IgD-negative memory B cell (primary cell): ENCODE data around the gene GPR143. TPM values are rescaled to one million over a fixed set of nuclear protein-coding genes. Genes with fewer than 3 reads are reported as not detected.
A peak's percentile ranks its signal among the peaks of the same experiment; 100 is the strongest.
"Not testable (repeated sequence)": the region's sequence is repeated elsewhere in the genome, so short reads cannot be mapped to it uniquely, and the experiment has no call there.

Source experiments
- H3K27ac Mint-ChIP-seq, 3 donors: one replicate each; pipeline ENCODE4 v1.8.0; 2020 to 2022; ENCODE audit warnings: mild to moderate bottlenecking in 3 of 3, mixed read lengths in 3 of 3, moderate library complexity in 1 of 3
- H3K27me3 Mint-ChIP-seq: one replicate; pipeline ENCODE4 v1.8.0; 2021; ENCODE audit warnings: mixed read lengths
- H3K36me3 Mint-ChIP-seq: one replicate; pipeline ENCODE4 v1.8.0; 2020; ENCODE audit warnings: mild to moderate bottlenecking, mixed read lengths
- H3K4me1 Mint-ChIP-seq, 3 donors: one replicate each; pipeline ENCODE4 v1.8.0; 2020 to 2022; ENCODE audit warnings: mixed read lengths in 3 of 3, mild to moderate bottlenecking in 1 of 3
- H3K4me3 Mint-ChIP-seq, 4 donors: one replicate each; pipeline ENCODE4 v1.8.0; 2020 to 2022; ENCODE audit warnings: mild to moderate bottlenecking in 4 of 4, mixed read lengths in 4 of 4, moderate library complexity in 3 of 4
- H3K9me3 Mint-ChIP-seq, 3 donors: one replicate each; pipeline ENCODE4 v1.8.0; 2020 to 2021; ENCODE audit warnings: mixed read lengths in 3 of 3, mild to moderate bottlenecking in 1 of 3
- polyA plus RNA-seq: library from polyadenylated mRNA; unstranded; fragments of 300-500 nt; fragmentation: Illumina TruSeq; gene quantifications from one replicate; pipeline ENCODE4 v1.2.3, GENCODE V29; 2021

The GPR143 gene
- polyA plus RNA-seq = 0.20 TPM

GRCh38 chrX:9765737-9766097 lies at the start of gene GPR143:
TSS of gene GPR143 (minus strand) at chrX:9765847. CDS start at chrX:9765817, 30 bp downstream.
- H3K27ac Mint-ChIP-seq = no peak within 1 kb of the TSS

DNA sequence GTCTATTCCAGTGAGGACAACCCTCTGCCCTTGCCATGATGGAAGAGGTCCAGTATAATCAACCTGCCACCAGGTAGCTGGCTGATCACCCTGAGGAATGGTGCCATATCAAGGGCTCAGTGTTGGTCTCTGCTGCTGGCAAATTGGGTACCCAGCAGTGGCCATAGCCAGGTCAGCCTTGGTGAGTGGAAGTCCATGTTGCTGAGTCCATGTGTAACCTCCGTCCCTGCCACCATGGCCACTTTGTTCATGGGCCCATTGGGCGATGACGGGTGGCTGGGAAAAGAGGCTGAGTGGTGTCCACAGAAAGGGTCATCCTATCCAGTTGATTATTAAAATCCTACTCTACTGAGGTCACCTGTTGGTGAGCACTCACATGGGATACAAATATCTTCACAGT lies 45.4 kb upstream of the GPR143 start:
- H3K36me3 Mint-ChIP-seq, H3K9me3 Mint-ChIP-seq, H3K27me3 Mint-ChIP-seq, H3K4me3 Mint-ChIP-seq, H3K27ac Mint-ChIP-seq, H3K4me1 Mint-ChIP-seq: not testable (repeated sequence)

More at GRCh38 chrX:9765737-9766097, at the start of gene GPR143:
- H3K4me3 Mint-ChIP-seq = no peak within 1 kb of the TSS
- H3K27me3 Mint-ChIP-seq = peaks cover 21% of the 10 kb centered on the region
- no peaks in the 10 kb centered on the region for H3K4me1 Mint-ChIP-seq
- H3K36me3 Mint-ChIP-seq = no peaks in the 10 kb centered on the region
- peaks cover 0 to 5% (median 0%) of the 10 kb centered on the region in 3 donors for H3K9me3 Mint-ChIP-seq

GRCh38 chrX:9809876-9810275 lies 44.2 kb upstream of the GPR143 start:
- not testable (repeated sequence) for H3K4me1 Mint-ChIP-seq, H3K27ac Mint-ChIP-seq, H3K4me3 Mint-ChIP-seq, H3K36me3 Mint-ChIP-seq, H3K27me3 Mint-ChIP-seq, H3K9me3 Mint-ChIP-seq

DNA sequence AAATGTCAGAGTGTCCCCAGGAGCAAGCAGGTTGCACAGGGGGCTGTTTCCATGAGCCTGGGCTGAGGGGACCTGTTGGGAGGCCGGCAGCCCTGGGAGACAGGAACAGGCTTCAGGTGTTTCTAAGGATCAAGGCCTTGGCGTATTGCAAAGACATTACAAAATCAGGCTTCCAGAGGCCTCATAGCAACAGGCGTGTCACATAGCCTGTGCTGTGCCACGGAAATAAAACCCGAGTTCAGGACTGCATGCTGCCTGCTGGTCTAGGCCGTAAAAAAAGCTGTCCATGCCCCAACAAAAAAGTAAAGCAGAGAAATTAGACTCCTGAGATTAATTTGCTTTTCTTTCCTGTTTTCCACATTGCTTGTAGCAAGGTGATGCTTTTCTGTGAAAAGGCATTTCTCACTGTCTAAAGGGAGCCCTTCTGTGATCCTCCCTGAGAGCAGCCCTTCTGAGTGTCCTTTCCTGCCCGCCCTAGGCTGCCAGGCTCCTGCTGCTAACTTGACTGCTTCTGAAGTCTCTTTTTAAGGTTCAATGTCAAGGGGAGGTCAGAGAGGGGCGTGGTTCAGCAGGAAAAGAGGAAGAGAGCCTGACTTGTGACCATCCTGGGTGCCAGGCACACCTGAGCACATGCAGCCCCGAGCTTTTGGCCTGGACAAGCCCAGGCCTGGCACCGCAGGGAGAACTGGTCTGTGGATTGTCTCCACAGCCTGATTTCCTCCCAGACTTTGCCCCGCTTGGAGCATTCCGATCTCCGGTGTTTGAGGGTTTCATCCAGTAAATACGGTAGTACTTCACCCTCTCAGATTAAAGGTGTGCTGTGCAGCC lies 41.9 kb upstream of the GPR143 start:
- Mint-ChIP-seq H3K27me3 (peaks cover 2% of the 10 kb centered on the region), H3K27ac (no peak overlapping the region), H3K36me3 (no peaks in the 10 kb centered on the region), H3K9me3 (peaks cover 0 to 2% (median 0%) of the 10 kb centered on the region in 3 donors), H3K4me1 (no peaks in the 10 kb centered on the region), H3K4me3 (no peak overlapping the region)

DNA sequence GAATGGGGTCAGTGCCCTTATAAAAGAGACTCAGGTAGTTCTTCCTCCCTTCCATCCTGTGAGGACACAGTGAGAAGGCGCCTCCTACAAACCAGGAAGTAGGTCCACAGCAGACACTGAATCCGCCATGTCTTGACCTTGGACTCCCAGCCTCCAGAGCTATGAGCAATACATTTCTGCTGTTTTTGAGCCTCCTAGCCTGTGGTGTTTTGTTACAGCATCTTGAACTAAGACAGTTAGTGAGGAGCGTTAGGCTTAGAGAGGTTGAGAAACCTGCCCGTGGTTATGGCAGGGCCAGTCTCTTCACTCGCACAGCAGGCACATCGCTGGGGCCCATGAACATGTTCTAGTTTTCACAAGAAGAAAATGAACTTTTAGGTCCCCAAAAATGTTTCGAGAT lies 40.3 kb upstream of the GPR143 start:
- Mint-ChIP-seq H3K36me3 (no peaks in the 10 kb centered on the region), H3K9me3 (peaks cover under 1 to 2% (median under 1%) of the 10 kb centered on the region in 3 donors), H3K27me3 (no peaks in the 10 kb centered on the region), H3K4me3 (no peak overlapping the region), H3K27ac (no peak overlapping the region), H3K4me1 (no peaks in the 10 kb centered on the region)

GRCh38 chrX:9804444-9804843 lies 38.8 kb upstream of the GPR143 start:
- Mint-ChIP-seq H3K4me1 (no peaks in the 10 kb centered on the region), H3K27me3 (no peaks in the 10 kb centered on the region), H3K4me3 (no peak overlapping the region), H3K9me3 (peaks cover 8 to 10% (median 9%) of the 10 kb centered on the region in 3 donors), H3K27ac (no peak overlapping the region), H3K36me3 (no peaks in the 10 kb centered on the region)

GRCh38 chrX:9802737-9803136 lies 37.1 kb upstream of the GPR143 start:
- H3K4me3 Mint-ChIP-seq = peak overlapping the region in 1 of 4 donors; percentile 45
- H3K36me3 Mint-ChIP-seq = no peaks in the 10 kb centered on the region
- no peaks in the 10 kb centered on the region for H3K4me1 Mint-ChIP-seq
- peaks cover 9 to 10% (median 9%) of the 10 kb centered on the region in 3 donors for H3K9me3 Mint-ChIP-seq
- no peak overlapping the region for H3K27ac Mint-ChIP-seq
- no peaks in the 10 kb centered on the region for H3K27me3 Mint-ChIP-seq

DNA sequence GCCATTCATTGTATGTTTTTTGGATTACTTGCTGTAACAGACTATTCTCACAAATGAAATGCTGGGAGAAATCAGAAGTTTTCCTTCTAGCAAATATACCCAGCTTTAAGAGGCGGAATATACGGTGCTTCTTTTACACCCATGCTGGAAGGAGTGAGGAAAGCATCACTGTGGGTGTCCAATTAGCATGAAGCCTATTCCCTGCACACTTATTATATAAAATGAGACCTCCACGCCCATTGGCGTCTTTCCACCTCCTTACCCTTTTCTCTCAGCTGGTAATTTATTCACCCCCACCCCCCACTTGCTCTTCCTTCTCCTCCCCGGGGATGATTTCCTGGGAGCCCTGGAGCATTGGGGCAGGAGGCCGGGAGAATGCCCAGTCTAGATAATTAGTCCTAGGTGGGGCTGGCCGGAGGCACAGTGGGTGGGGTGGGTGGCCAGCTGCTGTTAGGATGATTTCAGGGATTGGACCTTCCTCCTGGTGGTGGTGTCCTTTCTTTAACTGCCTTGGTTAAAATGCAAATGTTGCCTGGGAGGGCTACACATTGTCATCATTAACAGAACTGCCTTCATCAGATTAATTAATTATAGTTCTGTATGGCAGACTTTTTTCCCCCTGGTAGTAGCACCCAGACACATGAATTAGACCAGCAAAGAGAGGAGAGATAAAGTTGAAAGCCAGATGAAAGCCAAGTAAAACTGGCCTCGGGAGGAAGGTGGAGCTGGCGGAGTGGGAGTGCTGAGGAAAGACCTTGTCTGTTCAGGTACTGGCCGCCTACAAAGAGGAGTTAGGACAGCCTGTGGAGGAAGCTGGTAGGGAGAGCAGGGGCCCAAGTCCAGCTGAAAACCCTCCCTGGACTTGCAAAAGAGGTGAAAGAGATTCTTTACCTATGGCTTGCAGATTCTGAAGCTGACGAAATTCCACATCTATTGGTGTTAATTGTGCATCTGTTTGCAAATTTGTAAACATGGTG lies 32.0 kb upstream of the GPR143 start:
- Mint-ChIP-seq H3K4me3 (no peak overlapping the region), H3K9me3 (peaks cover 9 to 21% (median 19%) of the 10 kb centered on the region in 3 donors), H3K27ac (no peak overlapping the region)

DNA sequence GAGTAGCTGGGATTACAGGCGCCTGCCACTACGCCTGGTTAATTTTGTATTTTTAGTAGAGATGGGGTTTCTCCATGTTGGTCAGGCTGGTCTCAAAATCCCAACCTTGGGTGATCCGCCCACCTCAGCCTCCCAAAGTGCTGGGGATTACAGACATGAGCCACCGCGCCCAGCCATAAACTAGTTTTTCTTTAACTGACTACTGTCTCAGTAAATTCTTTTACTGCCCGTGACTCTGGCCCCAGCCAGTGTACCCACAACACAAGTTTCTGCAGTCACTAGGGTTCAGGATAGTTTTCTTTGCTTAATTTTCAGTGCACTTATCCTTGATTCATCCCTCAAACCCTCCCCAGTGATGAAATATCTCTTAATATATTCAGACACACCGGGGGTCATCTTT lies 28.8 kb upstream of the GPR143 start:
- no peak overlapping the region for H3K27ac Mint-ChIP-seq
- H3K4me1 Mint-ChIP-seq = no peaks in the 10 kb centered on the region
- H3K9me3 Mint-ChIP-seq = peaks cover under 1 to 13% (median 10%) of the 10 kb centered on the region in 3 donors
- no peak overlapping the region for H3K4me3 Mint-ChIP-seq
- no peaks in the 10 kb centered on the region for H3K36me3 Mint-ChIP-seq
- peaks cover 10% of the 10 kb centered on the region for H3K27me3 Mint-ChIP-seq

More for the DNA sequence above, 32.0 kb upstream of the GPR143 start:
- peaks cover 2% of the 10 kb centered on the region for H3K27me3 Mint-ChIP-seq
- H3K36me3 Mint-ChIP-seq = no peaks in the 10 kb centered on the region
- H3K4me1 Mint-ChIP-seq = no peaks in the 10 kb centered on the region

DNA sequence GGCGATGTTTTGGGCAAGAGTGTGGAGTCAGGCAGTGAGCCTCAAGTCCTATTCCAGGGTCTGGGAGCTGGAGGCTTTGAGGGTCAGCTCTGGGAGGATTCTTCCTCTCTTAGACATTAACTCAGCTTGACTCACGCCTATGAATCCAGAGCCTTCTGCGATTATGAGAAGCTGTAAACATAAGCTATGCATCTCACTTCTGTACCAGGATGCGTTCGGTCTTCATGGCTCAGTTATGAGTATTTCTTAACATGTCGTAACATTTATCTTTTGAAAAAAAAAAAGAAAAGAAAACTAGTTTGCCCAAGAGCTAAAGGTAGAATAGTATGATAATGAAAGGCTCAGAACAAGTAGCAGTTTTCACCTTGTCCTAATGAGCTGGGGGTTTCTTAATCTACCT lies 25.2 kb upstream of the GPR143 start:
- H3K27me3 Mint-ChIP-seq = peaks cover 25% of the 10 kb centered on the region
- H3K4me3 Mint-ChIP-seq = no peak overlapping the region
- H3K4me1 Mint-ChIP-seq = peaks cover 0 to 2% (median 0%) of the 10 kb centered on the region in 3 donors
- H3K27ac Mint-ChIP-seq = no peak overlapping the region
- H3K9me3 Mint-ChIP-seq = peaks cover 0 to 12% (median 9%) of the 10 kb centered on the region in 3 donors
- H3K36me3 Mint-ChIP-seq = peaks cover 2% of the 10 kb centered on the region

GRCh38 chrX:9789555-9789954 lies 23.9 kb upstream of the GPR143 start:
- peaks cover 31% of the 10 kb centered on the region for H3K27me3 Mint-ChIP-seq
- no peak overlapping the region for H3K27ac Mint-ChIP-seq
- peaks cover 0 to 2% (median 0%) of the 10 kb centered on the region in 3 donors for H3K4me1 Mint-ChIP-seq
- H3K4me3 Mint-ChIP-seq = no peak overlapping the region
- peaks cover 2% of the 10 kb centered on the region for H3K36me3 Mint-ChIP-seq
- H3K9me3 Mint-ChIP-seq = peaks cover 0 to 3% (median 0%) of the 10 kb centered on the region in 3 donors

DNA sequence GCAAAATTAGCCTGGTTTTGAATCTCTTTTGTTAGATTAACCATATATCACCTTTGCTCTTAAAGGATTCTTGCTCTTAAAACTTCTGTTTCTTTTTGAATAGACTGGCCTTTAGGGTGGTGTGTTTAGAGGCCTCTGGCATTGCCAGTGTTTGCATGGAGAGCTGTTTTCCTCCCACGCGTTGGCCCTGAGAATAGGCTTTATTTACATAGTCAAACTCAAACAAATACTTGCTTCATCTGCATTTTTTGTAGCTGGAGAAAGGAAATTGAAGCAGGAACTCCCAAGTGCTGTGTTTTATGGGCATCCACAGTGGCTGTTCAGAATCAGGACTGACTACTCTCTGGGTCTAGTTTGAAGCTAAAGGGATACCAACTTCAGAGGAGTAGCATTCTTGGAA lies 23.3 kb upstream of the GPR143 start:
- Mint-ChIP-seq H3K27ac (no peak overlapping the region), H3K36me3 (peaks cover 2% of the 10 kb centered on the region), H3K9me3 (peaks cover 0 to 3% (median 0%) of the 10 kb centered on the region in 3 donors), H3K4me1 (peaks cover 0 to 2% (median 0%) of the 10 kb centered on the region in 3 donors), H3K27me3 (peaks cover 33% of the 10 kb centered on the region), H3K4me3 (peak overlapping the region in 1 of 4 donors; percentile 31)

DNA sequence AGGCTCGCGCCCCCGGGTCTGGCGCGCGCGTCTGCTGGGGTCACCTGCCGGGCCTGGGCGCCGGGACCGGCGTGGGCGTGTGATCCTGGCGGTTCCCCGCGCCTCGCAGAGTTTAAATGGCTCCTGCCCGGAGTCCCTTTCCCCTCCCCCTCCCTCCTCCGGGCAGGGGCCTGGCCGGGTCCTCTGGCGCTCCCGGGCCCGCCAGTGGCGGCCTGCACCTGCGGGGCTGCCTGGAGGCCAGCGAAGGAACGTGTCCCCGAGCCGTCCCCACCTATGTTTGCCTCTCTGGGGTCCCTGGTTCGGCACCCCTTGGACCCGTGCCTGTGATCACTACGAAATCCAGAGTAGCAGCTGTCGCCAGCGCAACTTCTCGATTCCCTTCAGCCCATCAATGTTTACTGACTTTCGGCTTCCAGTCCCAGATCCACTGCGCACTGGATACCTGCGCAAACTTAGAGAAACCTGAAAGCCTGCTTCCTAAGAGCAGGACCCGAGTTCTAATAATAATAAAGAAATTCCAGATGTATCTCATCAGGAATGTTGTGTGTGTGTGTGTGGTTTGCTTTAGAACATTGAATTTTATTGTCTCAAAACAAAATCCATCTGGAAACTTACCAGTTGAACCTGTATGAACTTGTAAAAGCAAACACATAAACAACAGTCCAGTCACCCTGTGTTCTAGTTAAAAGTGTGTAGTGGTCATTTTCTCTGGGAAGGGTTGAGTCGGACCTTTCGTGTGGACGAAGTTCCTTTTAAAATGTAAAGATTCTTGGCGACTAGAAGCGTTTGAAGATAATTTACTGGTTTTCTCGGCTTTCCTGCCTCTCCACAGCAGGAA lies 21.4 kb upstream of the GPR143 start:
- Mint-ChIP-seq H3K27me3 (peaks cover 33% of the 10 kb centered on the region), H3K4me3 (peak overlapping the region in 3 of 4 donors; percentile 26 to 86 (median 30)), H3K27ac (no peak overlapping the region), H3K9me3 (peaks cover 0 to 2% (median 0%) of the 10 kb centered on the region in 3 donors), H3K36me3 (peaks cover 2% of the 10 kb centered on the region), H3K4me1 (peaks cover 0 to 2% (median 0%) of the 10 kb centered on the region in 3 donors)
